Mucosa of descending colon (tissue), 3 donors: ENCODE data around the gene SLC1A2. TPM values are rescaled to one million over a fixed set of nuclear protein-coding genes. Genes with fewer than 3 reads are reported as not detected.

Source experiments
- ATAC-seq: fragments of 200-7000 bp; cut with Tn5 transposase; one replicate; pipeline ENCODE4 v1.9.1; 2020; ENCODE audit warnings: mild to moderate bottlenecking, moderate library complexity
- DNase-seq, 3 donors: peaks; one replicate each; pipeline ENCODE4 v3.0.0-alpha.2; 2020
- H3K36me3 ChIP-seq: fragments of 200-600 bp; one replicate; pipeline ENCODE4 v1.8.0; 2021; ENCODE audit warnings: low read depth, mild to moderate bottlenecking
- H3K4me1 ChIP-seq: fragments of 200-600 bp; one replicate; pipeline ENCODE4 v1.8.0; 2021; ENCODE audit warnings: low read depth, mild to moderate bottlenecking
- H3K4me3 ChIP-seq: fragments of 200-600 bp; one replicate; pipeline ENCODE4 v1.8.0; 2021; ENCODE audit warnings: mild to moderate bottlenecking
- H3K9me3 ChIP-seq: fragments of 200-600 bp; one replicate; pipeline ENCODE4 v1.8.0; 2021; ENCODE audit warnings: mild to moderate bottlenecking
- CTCF ChIP-seq: fragments of 200-600 bp; IDR thresholded peaks from one replicate; pipeline ENCODE4 v1.8.0; 2022; ENCODE audit warnings: antibody characterized with exemption, mild to moderate bottlenecking
- intact Hi-C, 2 donors: fragments of 100-400 bp; cut with DNase I in 1 of 2; cut with micrococcal nuclease in 1 of 2; formaldehyde crosslinking; loops; one replicate each; pipeline versions ENCODE4 v1.11.0 to v1.11.1; 2022; cut with DNase I, micrococcal nuclease
- total RNA-seq, 3 donors: library from RNA; stranded (reverse); fragmentation: NEBNext Ultra II Directional in 2 of 3; extraction: Animal tissue kit (Norgen Biotek cat#: 25700) in 2 of 3; gene quantifications; one replicate each; pipeline versions ENCODE4 v1.2.1 to v1.2.4, GENCODE V29; 2021 to 2023
- donor health status: DM: no; HTN: no; CAD: no; lungs with moderate emphysema.
- donor health status: DM: no; HTN: no; CAD: no.
- donor health status: DM: no; HTN: yes; CAD: no.

SLC1A2 gene
- total RNA-seq, 3 donors from 2014 or later = 0.12 to 1.1 (median 0.32) TPM

GRCh38 chr11:35419830-35420333 is 524 bp upstream of the SLC1A2 start:
- ATAC-seq = no peak
- intact Hi-C loops = no loop called here
- DNase-seq = no peak
- Histone ChIP-seq H3K4me3 (no peak overlapping the region), H3K9me3 (no peaks in the 10 kb centered on the region), H3K4me1 (peaks cover 17% of the 10 kb centered on the region), H3K36me3 (no peaks in the 10 kb centered on the region)
- TF ChIP-seq CTCF = no peak

- intact Hi-C loops = no loop called here
- Histone ChIP-seq H3K4me3 (no peak overlapping the region), H3K9me3 (no peaks in the 10 kb centered on the region), H3K4me1 (peaks cover 17% of the 10 kb centered on the region), H3K36me3 (no peaks in the 10 kb centered on the region)
- no peak for TF ChIP-seq CTCF
- no peak for DNase-seq
- peak; percentile 27 for ATAC-seq
Measured at GRCh38 chr11:35418282-35419183, 825 bp downstream of the SLC1A2 start.

GRCh38 chr11:35415487-35415886 is 3.9 kb downstream of the SLC1A2 start:
- intact Hi-C loops = no loop called here
- Histone ChIP-seq H3K36me3 (no peaks in the 10 kb centered on the region), H3K9me3 (no peaks in the 10 kb centered on the region), H3K4me1 (peaks cover 17% of the 10 kb centered on the region), H3K4me3 (no peak overlapping the region)
- ATAC-seq (no peak), DNase-seq (no peak)
- no peak for TF ChIP-seq CTCF

GRCh38 chr11:35414776-35415175 is 4.6 kb downstream of the SLC1A2 start:
- DNase-seq (no peak), ATAC-seq (no peak)
- Histone ChIP-seq H3K9me3 (no peaks in the 10 kb centered on the region), H3K36me3 (no peaks in the 10 kb centered on the region), H3K4me1 (peaks cover 15% of the 10 kb centered on the region), H3K4me3 (no peak overlapping the region)
- intact Hi-C loops = no loop called here
- TF ChIP-seq CTCF = no peak

GRCh38 chr11:35414311-35414710 is 5.0 kb downstream of the SLC1A2 start:
- Histone ChIP-seq H3K9me3 (no peaks in the 10 kb centered on the region), H3K36me3 (no peaks in the 10 kb centered on the region), H3K4me1 (peaks cover 10% of the 10 kb centered on the region), H3K4me3 (no peak overlapping the region)
- DNase-seq = no peak
- intact Hi-C loops = no loop called here
- TF ChIP-seq CTCF = no peak
- ATAC-seq = no peak
